HepG2 (cell line): Measurements from ENCODE around the gene CPE. TPM values are rescaled to one million over a fixed set of nuclear protein-coding genes. Genes with fewer than 3 reads are reported as not detected.

Source experiments
- ATAC-seq: fragments of 200-7000 bp; cut with Tn5 transposase; 3 replicates; pipeline ENCODE4 v1.9.1; 2020; ENCODE audit warnings: mild to moderate bottlenecking, moderate library complexity
- BruUV-seq: library from RNA; stranded (reverse); fragments of 400-500 nt; replicated peaks from 2 replicates; lab custom pipeline; 2021; lab: Mats Ljungman, UMichigan
- CTCF ChIA-PET: fragments of 300-600 bp; formaldehyde crosslinking; extraction: SDS; loops from one replicate; lab custom pipeline; 2021; ENCODE audit warnings: low total read pairs, inconsistent platforms, low intra/inter-chr PET ratio; lab: Yijun Ruan, JAX
- POLR2A ChIA-PET: fragments of 350-600 bp; sonication (Branson Sonifier 250); formaldehyde crosslinking; loops from one replicate; lab custom pipeline; 2020; ENCODE audit warnings: antibody characterized with exemption, inconsistent platforms; lab: Yijun Ruan, JAX
- DNase-seq: peaks from one replicate; pipeline ENCODE4 v3.0.0-alpha.2; 2015; ENCODE audit warnings: low spot score
- FAIRE-seq: peaks from 3 replicates; lab custom pipeline; 2011; peaks lifted over from hg19 to GRCh38; lab: Jason Lieb, UNC
- H2AFZ ChIP-seq: one replicate; pipeline ENCODE4 v1.6.1; 2011; ENCODE audit warnings: low read length, inconsistent platforms
- H3K27ac ChIP-seq: fragments of 300-600 bp; 3 replicates; pipeline ENCODE4 v1.8.0; 2011; ENCODE audit warnings: mixed run types, mild to moderate bottlenecking, mixed read lengths, low read length, inconsistent platforms; ENCODE audit not compliant: insufficient read depth; ENCODE audit errors: extremely low read length
- H3K27me3 ChIP-seq, 2 experiments: fragments of 200-600 bp in 1 of 2; 2 replicates in 1 of 2; 3 replicates in 1 of 2; pipeline versions ENCODE4 v1.6.0 to v1.8.0; 2011; ENCODE audit warnings: low read length in 2 of 2, mild to moderate bottlenecking in 2 of 2, moderate library complexity in 2 of 2, inconsistent platforms in 1 of 2; ENCODE audit not compliant: insufficient read depth in 2 of 2, control insufficient read depth in 1 of 2
- H3K36me3 ChIP-seq, 2 experiments: fragments of 200-600 bp in 1 of 2; replicated peaks in 1 of 2; 2 replicates in 1 of 2; 3 replicates in 1 of 2; pipeline versions ENCODE4 v1.5.1 to v1.8.0; 2011; ENCODE audit warnings: low read length in 2 of 2, inconsistent platforms in 1 of 2; ENCODE audit not compliant: insufficient read depth in 2 of 2, control insufficient read depth in 1 of 2
- H3K4me1 ChIP-seq: 2 replicates; pipeline ENCODE4 v1.5.1; 2012; ENCODE audit warnings: low read length, inconsistent platforms; ENCODE audit not compliant: insufficient read depth
- H3K4me2 ChIP-seq: 2 replicates; pipeline ENCODE4 v1.6.0; 2011; ENCODE audit warnings: low read depth, low read length, inconsistent platforms
- H3K4me3 ChIP-seq, 3 experiments: fragments of 200-600 bp in 1 of 3; sonication (generic), shearing (Covaris generic) in 1 of 3; replicated peaks in 1 of 3; 2 replicates each; pipeline ENCODE4 v1.5.1; 2011 to 2016; ENCODE audit warnings: low read length in 3 of 3, inconsistent platforms in 2 of 3, low read depth in 2 of 3, mild to moderate bottlenecking in 2 of 3, control low read depth in 1 of 3, mixed read lengths in 1 of 3; ENCODE audit not compliant: insufficient read depth in 1 of 3
- H3K79me2 ChIP-seq: one replicate; pipeline ENCODE4 v1.6.1; 2011; ENCODE audit warnings: low read length, inconsistent platforms; ENCODE audit not compliant: insufficient read depth
- H3K9ac ChIP-seq: 2 replicates; pipeline ENCODE4 v1.6.0; 2011; ENCODE audit warnings: mild to moderate bottlenecking, low read depth, low read length, inconsistent platforms; ENCODE audit not compliant: insufficient read depth
- H3K9me3 ChIP-seq: 2 replicates; pipeline ENCODE4 v1.5.1; 2012; ENCODE audit warnings: mild to moderate bottlenecking, low read length
- H4K20me1 ChIP-seq: 2 replicates; pipeline ENCODE4 v1.6.0; 2011; ENCODE audit warnings: inconsistent platforms, mild to moderate bottlenecking, low read length, moderate library complexity; ENCODE audit not compliant: insufficient read depth
- U2AF1 ChIP-seq: fragments of 200-400 bp; formaldehyde crosslinking; optimal IDR thresholded peaks from 2 replicates; pipeline ENCODE3; 2017; ENCODE audit warnings: mild to moderate bottlenecking, low read depth, low read length
- ZNF20 ChIP-seq: sonication (generic); formaldehyde crosslinking; IDR thresholded peaks from 2 replicates; pipeline ENCODE4 v1.4.0; 2020; ENCODE audit warnings: mild to moderate bottlenecking, moderate library complexity, missing genetic modification reagents
- ZNF331 ChIP-seq: sonication (generic); formaldehyde crosslinking; IDR thresholded peaks from 2 replicates; pipeline ENCODE4 v1.4.0; 2020; ENCODE audit warnings: missing genetic modification reagents
- WGBS: methylation state at CpG from one replicate; pipeline ENCODE4 v1.1.6; 2017; ENCODE audit warnings: low lambda C conversion rate; 5-methylcytosine and 5-hydroxymethylcytosine counted together
- in situ Hi-C: cut with HindIII; loops from 2 replicates; pipeline ENCODE4 v1.10.0; 2017; ENCODE audit warnings: low pct_unique_long_range_greater_than_20kb; ENCODE audit not compliant: extremely low pct_ligation_motif_present
- intact Hi-C: fragments of 100-400 bp; cut with micrococcal nuclease; formaldehyde crosslinking; loops from one replicate; pipeline ENCODE4 v1.10.0; 2022; ENCODE audit not compliant: unreplicated experiment
- polyA plus RNA-seq, 8 experiments: library from polyadenylated mRNA; depleted of rRNA in 3 of 8; stranded (reverse) in 7 of 8; unstranded in 1 of 8; fragments of >200 nt; fragmentation: Illumina TruSeq in 4 of 8; extraction: Trizol in 4 of 8; gene quantifications; 2 replicates each; pipeline versions ENCODE4 v1.2.1 to v1.2.3, GENCODE V29; 2011 to 2016; ENCODE audit warnings: low read depth in 4 of 8, missing spikeins in 1 of 8, mixed read lengths in 1 of 8; ENCODE audit not compliant: insufficient read depth in 1 of 8
- total RNA-seq, 5 experiments: library from RNA; depleted of rRNA; stranded (reverse); fragments of >200 nt; fragmentation: Illumina TruSeq; extraction: Trizol; gene quantifications; 2 replicates each; pipeline ENCODE4 v1.2.3, GENCODE V29; 2016; ENCODE audit warnings: low read depth in 1 of 5
- TF ChIP-seq, protein P1 (sequence below): IDR thresholded peaks from 2 replicates; pipeline ENCODE4 v1.6.1; 2018; ENCODE audit warnings: missing genetic modification reagents, mild to moderate bottlenecking, missing compliant biosample characterization
- TF ChIP-seq, protein P2 (sequence below): sonication (generic); formaldehyde crosslinking; IDR thresholded peaks from 2 replicates; pipeline ENCODE4 v1.4.0; 2020; ENCODE audit warnings: missing genetic modification reagents

Gene CPE
- total and polyA plus RNA-seq, 2 of the 13 experiments (the other 11 are each of a cell fraction or from before 2014, with no cell fraction given) = 268 to 852 TPM

DNA sequence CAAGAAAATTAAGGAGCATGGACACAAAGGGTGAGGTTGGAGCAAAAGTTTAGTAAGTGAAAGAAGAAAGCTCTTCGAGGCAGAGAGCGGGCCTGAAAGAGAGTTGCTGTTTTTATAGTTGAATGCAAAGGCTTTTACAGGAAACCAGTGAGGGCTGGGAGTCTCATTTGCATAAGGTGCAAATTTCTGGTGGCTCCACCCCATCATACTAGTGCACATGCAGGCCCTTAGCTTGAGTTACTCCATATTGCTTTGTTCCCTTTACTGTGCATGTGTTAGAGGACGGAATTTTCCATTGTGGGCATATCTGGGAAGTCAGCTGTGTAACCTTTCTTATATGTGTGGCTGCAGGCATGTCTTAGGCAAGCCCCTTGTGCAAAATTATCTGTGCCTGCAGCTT is 48.0 kb downstream of the CPE start (continued):
- TF ChIP-seq, protein P1, sequence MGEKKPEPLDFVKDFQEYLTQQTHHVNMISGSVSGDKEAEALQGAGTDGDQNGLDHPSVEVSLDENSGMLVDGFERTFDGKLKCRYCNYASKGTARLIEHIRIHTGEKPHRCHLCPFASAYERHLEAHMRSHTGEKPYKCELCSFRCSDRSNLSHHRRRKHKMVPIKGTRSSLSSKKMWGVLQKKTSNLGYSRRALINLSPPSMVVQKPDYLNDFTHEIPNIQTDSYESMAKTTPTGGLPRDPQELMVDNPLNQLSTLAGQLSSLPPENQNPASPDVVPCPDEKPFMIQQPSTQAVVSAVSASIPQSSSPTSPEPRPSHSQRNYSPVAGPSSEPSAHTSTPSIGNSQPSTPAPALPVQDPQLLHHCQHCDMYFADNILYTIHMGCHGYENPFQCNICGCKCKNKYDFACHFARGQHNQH = no peak

DNA sequence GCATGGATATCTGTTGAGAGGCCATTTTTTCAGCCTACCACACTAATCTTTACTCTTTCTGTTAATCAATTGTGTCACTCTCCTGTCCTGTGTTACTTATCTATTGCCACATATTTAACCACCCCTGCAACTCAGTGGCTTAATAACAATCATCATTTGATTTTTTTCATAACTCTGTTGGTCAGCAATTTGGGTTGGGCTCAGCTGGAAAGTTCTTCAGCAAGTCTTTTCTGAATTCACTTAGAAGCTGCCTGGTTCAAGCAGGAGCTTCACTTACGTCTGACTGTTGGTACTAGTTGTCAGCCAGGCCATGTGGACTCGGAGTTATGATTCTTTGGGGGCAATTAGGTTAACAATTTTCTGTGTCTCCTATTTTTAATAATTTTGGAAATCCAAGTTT is 50.1 kb downstream of the CPE start:
- H3K27me3 ChIP-seq = no peaks in the 10 kb centered on the region
- H3K9ac ChIP-seq = no peak overlapping the region
- H4K20me1 ChIP-seq = no peaks in the 10 kb centered on the region
- no peaks in the 10 kb centered on the region for H3K4me1 ChIP-seq
- ChIA-PET POLR2A (no interaction called here), CTCF (no interaction called here)
- no peaks in the 10 kb centered on the region for H3K79me2 ChIP-seq
- intact Hi-C loops (no loop called here), in situ Hi-C loops (no loop called here)
- DNase-seq = no peak
- no peak for FAIRE-seq
- H3K36me3 ChIP-seq = peaks cover 0 to 6% of the 10 kb centered on the region in 2 experiments; a peak in 2 of 5 replicates
- no peak overlapping the region for H3K4me2 ChIP-seq
- no peak overlapping the region for H3K27ac ChIP-seq
- no peak overlapping the region for H3K4me3 ChIP-seq
- no peaks in the 10 kb centered on the region for H3K9me3 ChIP-seq
- ATAC-seq = no peak
- BruUV-seq = no TSS peak
- H2AFZ ChIP-seq = no peak overlapping the region
- 50% methylated on average over 2 of the region's 2 CpGs for WGBS
- TF ChIP-seq U2AF1 (no peak), ZNF331 (CRISPR knock-in tag) (peak; percentile 72; the same call in 1 of the 2 replicates)

DNA sequence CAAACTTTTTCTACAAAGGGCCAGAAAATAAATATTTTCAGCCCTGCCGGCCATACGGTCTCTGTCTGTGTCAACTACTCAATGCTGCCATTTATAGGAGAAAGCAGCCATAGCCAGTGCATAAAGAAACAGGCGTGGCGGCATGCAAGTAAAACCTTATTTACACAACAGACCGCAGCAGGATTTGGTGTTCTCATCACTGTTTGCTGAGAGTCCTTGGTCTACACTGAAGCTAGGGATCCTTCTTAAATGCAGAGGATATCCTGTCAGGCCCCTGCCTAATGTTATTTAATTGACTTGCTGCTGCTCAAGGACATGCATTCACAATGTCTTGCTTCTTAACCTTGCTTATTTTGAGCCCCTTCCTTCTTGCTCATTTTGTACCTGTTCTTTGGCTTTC is 54.7 kb downstream of the CPE start:
- ATAC-seq (no peak), FAIRE-seq (no peak), DNase-seq (no peak)
- Histone ChIP-seq H2AFZ (no peak overlapping the region), H3K9me3 (no peaks in the 10 kb centered on the region), H3K27me3 (no peaks in the 10 kb centered on the region), H3K4me1 (no peaks in the 10 kb centered on the region), H3K27ac (no peak overlapping the region), H3K36me3 (peaks cover 0 to 9% of the 10 kb centered on the region in 2 experiments; a peak in 2 of 5 replicates), H3K9ac (no peak overlapping the region), H3K79me2 (no peaks in the 10 kb centered on the region), H3K4me3 (no peak overlapping the region), H4K20me1 (no peaks in the 10 kb centered on the region), H3K4me2 (no peak overlapping the region)
- 97% methylated on average over 5 of the region's 5 CpGs for WGBS
- intact Hi-C loops (loop anchor here (10.0 kb wide), 1 partner anchor 1609 kb away; no protein-coding TSS in a partner anchor), in situ Hi-C loops (no loop called here)
- POLR2A ChIA-PET = no interaction called here
- BruUV-seq = no TSS peak
- CTCF ChIA-PET = no interaction called here
- TF ChIP-seq, protein P2, sequence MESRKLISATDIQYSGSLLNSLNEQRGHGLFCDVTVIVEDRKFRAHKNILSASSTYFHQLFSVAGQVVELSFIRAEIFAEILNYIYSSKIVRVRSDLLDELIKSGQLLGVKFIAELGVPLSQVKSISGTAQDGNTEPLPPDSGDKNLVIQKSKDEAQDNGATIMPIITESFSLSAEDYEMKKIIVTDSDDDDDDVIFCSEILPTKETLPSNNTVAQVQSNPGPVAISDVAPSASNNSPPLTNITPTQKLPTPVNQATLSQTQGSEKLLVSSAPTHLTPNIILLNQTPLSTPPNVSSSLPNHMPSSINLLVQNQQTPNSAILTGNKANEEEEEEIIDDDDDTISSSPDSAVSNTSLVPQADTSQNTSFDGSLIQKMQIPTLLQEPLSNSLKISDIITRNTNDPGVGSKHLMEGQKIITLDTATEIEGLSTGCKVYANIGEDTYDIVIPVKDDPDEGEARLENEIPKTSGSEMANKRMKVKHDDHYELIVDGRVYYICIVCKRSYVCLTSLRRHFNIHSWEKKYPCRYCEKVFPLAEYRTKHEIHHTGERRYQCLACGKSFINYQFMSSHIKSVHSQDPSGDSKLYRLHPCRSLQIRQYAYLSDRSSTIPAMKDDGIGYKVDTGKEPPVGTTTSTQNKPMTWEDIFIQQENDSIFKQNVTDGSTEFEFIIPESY = 0 out of 2 replicates have a peak, but pooled peaks have one; percentile 8
- no peak for TF ChIP-seq ZNF20 (CRISPR knock-in tag)
